ENCODE measurements around the gene MGAT4B.
A peak's percentile ranks its signal among the peaks of the same experiment; 100 is the strongest.

GRCh38 chr5:179806250-179807048 lies at the start of gene MGAT4B:
- TF ChIP-seq, protein P1, sequence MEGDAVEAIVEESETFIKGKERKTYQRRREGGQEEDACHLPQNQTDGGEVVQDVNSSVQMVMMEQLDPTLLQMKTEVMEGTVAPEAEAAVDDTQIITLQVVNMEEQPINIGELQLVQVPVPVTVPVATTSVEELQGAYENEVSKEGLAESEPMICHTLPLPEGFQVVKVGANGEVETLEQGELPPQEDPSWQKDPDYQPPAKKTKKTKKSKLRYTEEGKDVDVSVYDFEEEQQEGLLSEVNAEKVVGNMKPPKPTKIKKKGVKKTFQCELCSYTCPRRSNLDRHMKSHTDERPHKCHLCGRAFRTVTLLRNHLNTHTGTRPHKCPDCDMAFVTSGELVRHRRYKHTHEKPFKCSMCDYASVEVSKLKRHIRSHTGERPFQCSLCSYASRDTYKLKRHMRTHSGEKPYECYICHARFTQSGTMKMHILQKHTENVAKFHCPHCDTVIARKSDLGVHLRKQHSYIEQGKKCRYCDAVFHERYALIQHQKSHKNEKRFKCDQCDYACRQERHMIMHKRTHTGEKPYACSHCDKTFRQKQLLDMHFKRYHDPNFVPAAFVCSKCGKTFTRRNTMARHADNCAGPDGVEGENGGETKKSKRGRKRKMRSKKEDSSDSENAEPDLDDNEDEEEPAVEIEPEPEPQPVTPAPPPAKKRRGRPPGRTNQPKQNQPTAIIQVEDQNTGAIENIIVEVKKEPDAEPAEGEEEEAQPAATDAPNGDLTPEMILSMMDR (IDR thresholded peaks at IDR 0.05): no peak
- TF ChIP-seq NFATC4 (CRISPR knock-in tag; IDR thresholded peaks at IDR 0.05) (no peak), ZNF138 (CRISPR knock-in tag; conservative IDR thresholded peaks at IDR 0.05) (no peak), NFYB (CRISPR knock-in tag; conservative IDR thresholded peaks at IDR 0.05; ENCODE audit: low read depth) (no peak), FOXJ3 (CRISPR knock-in tag; IDR thresholded peaks at IDR 0.05; ENCODE audit: borderline replicate concordance) (no peak), EMX1 (CRISPR knock-in tag; IDR thresholded peaks at IDR 0.05) (no peak), ATF6 (CRISPR knock-in tag; IDR thresholded peaks at IDR 0.05) (no peak), TP53 (CRISPR knock-in tag; IDR thresholded peaks at IDR 0.05) (peak; percentile 89), ATF3 (CRISPR knock-in tag; conservative IDR thresholded peaks at IDR 0.05) (no peak), NFE2L1 (CRISPR knock-in tag; IDR thresholded peaks at IDR 0.05) (no peak)
- TF ChIP-seq, protein P2, sequence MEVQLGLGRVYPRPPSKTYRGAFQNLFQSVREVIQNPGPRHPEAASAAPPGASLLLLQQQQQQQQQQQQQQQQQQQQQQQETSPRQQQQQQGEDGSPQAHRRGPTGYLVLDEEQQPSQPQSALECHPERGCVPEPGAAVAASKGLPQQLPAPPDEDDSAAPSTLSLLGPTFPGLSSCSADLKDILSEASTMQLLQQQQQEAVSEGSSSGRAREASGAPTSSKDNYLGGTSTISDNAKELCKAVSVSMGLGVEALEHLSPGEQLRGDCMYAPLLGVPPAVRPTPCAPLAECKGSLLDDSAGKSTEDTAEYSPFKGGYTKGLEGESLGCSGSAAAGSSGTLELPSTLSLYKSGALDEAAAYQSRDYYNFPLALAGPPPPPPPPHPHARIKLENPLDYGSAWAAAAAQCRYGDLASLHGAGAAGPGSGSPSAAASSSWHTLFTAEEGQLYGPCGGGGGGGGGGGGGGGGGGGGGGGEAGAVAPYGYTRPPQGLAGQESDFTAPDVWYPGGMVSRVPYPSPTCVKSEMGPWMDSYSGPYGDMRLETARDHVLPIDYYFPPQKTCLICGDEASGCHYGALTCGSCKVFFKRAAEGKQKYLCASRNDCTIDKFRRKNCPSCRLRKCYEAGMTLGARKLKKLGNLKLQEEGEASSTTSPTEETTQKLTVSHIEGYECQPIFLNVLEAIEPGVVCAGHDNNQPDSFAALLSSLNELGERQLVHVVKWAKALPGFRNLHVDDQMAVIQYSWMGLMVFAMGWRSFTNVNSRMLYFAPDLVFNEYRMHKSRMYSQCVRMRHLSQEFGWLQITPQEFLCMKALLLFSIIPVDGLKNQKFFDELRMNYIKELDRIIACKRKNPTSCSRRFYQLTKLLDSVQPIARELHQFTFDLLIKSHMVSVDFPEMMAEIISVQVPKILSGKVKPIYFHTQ (CRISPR knock-in tag; IDR thresholded peaks at IDR 0.05): no peak

All from WTC11 (cell line).